ENCODE measurements around the gene SLC16A10.

Gene SLC16A10

DNA sequence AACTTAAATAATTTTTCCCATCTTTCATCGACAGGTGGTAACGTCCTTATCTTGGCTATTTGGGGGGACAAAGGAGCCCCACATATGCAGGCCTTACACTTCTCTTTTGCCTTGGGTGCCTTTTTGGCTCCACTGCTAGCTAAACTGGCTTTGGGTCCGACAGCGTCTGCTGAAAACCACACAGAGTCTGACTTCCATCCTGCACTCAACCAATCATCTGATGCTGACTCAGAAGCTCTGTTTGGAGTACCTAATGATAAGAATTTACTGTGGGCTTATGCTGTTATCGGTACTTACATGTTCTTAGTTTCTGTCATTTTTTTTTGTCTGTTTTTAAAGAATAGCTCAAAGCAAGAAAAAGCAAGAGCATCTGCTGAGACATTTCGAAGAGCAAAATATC is 178.5 kb downstream of the SLC16A10 start:
- DNase-seq: no peak

DNA sequence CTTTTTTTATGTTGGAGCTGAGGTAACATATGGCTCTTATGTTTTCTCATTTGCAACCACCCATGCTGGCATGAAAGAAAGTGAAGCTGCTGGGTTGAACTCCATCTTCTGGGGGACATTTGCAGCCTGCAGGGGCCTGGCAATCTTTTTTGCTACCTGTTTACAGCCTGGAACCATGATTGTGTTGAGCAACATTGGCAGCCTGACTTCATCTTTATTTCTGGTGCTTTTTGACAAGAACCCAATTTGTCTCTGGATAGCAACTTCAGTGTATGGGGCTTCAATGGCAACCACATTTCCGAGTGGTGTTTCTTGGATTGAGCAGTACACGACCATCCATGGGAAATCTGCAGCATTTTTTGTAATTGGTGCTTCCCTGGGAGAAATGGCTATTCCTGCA is 179.0 kb downstream of the SLC16A10 start:
- DNase-seq: no peak

DNA sequence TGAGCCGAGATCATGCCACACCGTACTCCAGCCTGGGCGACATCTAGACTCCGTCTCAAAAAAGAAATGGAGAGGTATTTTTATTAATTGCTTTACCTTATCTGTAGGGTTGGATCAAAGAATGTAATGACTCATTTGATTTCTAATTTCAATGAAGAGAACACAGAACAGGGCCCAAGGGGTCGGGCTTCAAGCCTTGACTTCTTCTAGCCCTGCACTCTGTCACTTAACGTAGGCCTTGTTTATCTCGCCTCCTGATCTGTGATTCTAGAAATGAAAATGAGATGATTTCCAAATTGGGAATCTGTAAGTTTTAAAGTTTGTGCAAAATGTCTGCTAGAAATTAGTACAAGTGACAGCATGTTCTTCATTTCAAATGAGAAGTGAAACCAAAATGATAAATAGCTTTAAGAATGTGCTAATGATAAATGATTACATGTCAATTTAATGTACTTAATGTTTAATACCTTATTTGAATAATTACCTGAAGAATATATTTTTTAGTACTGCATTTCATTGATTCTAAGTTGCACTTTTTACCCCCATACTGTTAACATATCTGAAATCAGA is 180.5 kb downstream of the SLC16A10 start:
- DNase-seq: no peak

DNA sequence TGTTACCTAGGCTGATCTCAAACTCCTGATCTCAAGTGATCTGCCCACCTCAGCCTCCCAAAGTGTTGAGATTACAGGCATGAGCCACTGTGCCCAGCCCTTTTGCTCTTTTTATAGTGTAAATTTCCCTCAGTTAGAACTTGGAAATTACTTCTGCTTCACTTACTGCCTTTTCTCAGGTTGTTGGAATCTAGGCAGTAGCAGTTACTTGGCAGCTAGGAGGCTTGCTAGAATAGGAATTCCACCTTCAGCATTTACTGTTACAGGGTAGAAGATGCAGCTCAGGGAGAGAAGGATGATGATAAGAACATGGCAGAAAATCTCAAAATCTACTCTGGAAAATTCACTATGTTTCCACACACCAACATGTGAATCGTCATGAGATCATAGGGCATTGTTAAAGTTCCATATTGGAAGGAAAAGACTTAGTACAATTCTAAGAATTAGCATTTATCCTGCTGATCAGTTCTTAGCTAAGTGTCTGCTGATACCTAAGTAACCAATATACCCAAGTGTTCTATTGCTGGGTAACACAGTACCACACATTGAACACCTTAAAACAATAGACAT is 182.2 kb downstream of the SLC16A10 start:
- no peak for DNase-seq

DNA sequence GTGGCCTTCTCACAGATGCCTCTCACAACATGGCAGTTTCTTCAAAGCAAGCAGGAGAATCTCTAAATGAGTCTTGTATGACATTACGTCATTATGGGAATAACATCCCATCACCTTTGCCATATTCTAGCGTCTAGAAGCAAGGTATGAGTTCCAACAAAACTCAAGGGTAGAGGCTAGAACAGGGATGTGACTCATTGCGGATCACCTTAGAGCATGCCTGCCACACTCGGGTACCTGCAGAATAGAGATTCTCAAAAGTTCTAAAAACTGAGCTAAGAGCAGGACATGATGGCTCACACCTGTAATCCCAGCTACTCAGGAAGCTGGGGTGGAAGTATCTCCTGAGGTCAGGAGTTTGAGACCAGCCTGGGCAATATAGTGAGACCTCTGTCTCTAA is 182.8 kb downstream of the SLC16A10 start:
- DNase-seq: no peak

DNA sequence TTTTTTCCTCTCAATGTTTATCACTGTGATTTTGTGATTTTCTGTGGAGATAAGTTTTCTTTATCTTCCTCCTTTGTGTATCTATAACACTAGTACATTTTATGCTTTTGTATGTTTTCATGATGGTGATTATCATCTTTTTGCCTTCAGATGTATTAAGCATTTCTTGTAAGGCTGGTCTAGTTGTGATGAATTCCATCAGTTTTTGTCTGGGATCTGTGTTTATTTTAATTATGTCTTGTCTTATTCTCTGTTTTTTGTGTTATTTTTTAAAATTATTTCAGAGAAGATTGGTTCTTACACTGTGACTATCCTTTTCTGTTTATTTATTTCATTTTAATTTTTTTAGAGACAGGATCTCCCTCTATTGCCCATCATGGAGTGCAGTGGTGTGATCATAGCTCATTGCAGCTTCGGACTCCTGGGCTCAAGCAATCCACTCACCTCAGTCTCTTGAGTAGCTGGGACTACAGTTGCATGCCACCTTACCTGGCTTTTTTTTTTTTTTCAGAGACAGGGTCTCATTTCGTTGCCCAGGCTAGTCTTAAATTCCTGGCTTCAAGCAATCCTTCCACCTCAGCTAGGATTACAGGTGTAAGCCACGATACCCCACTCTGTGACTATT is 187.4 kb downstream of the SLC16A10 start:
- no peak for DNase-seq

DNA sequence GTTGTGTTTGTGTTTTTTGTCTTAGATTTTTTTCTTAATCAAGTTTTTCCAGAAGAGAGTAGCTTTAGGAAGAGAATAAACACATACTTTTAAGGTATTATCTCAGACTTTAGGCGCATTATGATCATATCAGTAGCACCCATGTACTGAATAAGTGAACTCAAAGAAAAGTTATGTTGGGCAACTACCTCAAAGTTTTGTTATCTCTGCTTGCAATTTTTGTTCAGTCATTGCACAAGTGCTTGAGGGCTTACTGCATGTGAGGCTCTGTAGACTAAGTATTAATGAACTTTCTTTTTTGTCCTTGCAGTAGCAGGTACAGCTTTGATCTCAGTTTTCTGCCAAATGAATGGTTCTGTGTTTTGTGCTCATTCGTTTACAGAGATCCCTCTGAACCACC is 189.0 kb downstream of the SLC16A10 start:
- no peak for DNase-seq

DNA sequence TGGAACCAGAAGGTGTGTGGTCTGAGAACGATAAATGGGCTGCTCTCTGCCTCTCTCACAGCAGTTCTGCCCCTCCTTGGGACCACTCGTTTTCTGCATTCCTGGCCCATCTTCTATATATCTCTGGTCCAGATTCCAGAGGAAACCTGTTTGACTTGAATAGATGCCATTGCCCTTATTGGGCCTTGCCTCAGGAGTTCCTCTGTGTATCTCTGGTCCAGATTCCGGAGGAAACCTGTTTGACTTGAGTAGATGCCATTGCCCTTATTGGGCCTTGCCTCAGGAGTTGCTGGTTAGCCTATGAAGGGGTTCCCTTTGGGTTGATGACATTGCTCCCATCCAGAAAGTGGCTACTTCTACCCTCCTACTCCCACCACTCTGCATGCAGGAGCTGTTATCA is 189.4 kb downstream of the SLC16A10 start:
- DNase-seq: no peak

DNA sequence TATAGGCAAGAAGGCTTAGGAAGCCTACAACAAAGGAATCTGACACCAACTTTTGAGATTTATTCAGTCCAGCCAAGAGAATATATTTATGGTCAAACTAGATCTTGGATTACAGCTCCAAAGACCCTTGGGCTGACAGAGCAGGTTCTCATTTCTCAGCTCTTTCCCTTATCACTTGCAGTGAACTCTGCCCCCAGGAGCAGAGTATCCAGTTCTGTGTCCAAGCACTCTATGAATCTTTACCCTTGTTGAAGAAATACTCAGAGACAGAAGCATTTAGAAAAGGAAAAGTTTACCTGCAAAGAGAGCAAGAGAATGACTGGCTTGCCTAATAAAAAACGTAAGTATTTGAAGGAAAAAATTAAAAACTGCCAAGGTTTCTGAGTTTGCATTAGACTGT is 190.5 kb downstream of the SLC16A10 start:
- no peak for DNase-seq

DNA sequence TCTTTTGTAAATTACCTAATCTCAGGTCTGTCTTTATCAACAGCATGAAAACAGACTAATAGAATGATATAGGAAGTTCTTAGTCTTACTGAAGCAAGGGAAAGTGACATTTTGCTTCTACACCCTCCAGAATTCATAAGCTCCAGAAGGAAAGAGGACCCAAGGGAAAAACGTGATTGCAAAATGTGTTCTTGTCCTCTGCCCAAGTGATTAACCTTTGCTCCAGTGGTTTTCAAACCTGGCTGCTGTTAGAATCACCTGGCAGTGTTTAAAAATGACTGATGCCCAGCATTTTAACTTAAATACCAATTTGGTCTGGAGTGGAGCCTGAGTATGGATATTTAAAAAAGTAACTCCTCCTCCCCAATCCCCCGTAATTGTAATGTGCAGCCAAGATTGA is 191.4 kb downstream of the SLC16A10 start:
- DNase-seq: no peak

DNA sequence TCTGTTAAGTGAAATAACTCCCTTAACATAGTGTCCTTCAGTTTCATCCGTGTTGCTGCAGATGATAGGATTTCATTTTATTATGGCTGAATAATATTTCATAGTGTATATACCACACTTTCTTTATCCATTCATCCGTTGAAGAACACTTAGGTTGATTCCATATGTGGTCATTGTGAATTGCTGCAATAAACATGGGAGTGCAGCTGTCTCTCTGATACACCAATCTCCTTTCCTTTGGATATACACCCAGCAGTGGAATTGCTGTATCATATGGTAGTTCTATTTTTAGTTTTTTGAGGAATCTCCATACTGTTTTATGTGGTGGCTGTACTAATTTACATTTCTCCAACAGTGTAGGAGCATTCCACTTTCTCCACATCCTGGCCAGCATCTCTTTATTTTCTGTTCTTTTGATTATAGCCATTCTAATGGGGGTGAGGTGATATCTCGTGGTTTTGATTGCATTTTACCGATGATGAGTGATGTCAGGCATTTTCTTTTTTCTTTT is 193.2 kb downstream of the SLC16A10 start:
- no peak for DNase-seq

Measured in CD4-positive, alpha-beta T cell treated with Interleukin-1 beta for 1 hour (primary cell).